Measurements from ENCODE around the gene SBNO2.

DNA sequence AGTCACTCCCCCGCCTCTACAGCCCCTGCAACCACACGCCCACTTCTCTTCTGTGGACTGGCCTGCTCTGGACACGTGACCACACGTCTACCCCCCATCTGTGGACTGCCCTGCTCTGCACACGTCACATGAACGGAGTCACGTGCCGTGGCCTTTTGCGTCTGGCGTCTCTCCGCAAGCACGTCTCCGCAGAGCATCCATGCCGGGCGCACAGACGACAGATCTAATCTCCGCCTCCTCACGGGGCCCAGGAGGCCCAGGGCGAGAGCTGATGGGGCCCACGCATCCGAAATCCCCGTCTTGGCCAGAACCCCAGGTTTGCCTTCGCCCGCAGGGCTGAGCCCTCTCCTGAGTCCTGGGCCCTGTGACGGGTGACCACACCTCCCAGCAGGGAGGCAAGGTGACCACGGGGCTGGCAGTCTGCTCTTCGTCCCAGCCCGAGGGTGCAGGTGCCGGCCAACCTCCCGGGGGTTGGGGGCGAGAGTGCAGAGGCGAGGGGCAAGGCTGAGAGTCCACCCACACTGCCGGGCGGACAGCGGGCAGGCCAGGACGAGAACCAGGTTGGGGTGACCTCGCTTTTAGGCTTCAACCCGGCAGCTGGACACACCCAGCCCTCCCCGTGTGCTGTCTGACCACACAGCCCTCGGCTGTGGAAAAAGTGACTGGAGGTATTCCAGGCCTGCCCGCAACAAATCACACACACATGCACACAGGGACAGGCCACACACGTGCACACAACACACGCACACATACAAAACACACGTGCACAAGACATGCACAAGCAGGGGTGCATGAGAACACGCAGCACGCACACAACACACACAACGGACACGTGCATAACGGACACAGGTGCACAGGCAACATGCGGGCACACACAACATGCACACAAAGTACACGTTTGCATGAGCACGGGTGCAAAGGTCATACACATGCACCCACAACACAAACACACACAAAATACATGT, 3.9 kb downstream of the SBNO2 start:
- no peak for TF ChIP-seq CTCF (conservative IDR thresholded peaks at IDR 0.05; ENCODE audit: low read length)
- no peak for TF ChIP-seq EZH2phosphoT487 (IDR thresholded peaks at IDR 0.05; ENCODE audit: borderline replicate concordance, low read depth, low read length)
